Measurements from ENCODE around the gene TMED3.
"Not testable (repeated sequence)": the region's sequence is repeated elsewhere in the genome, so short reads cannot be mapped to it uniquely, and the experiment has no call there.

TMED3 gene

DNA sequence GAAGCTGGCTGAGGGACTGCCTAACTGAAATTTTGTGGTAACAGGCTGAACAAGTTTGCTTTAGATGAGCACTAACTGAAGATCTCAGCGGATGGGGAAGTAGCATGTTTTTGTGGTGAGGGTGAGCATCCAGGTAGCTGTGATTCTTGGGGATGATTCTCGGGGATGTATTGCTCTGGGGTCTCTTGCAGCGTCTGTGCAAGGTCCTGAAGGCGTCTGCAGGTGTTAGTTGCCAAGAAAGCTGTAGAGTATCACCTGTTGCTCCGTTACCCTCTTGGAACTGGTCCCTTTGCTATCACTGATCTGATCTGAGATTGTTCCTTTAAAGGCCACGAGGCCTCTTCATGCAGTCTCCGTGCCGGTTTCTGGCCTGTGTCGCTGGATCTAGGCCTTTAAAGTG lies 6.0 kb downstream of the TMED3 start:
- no peak for DNase-seq (ENCODE audit: low read depth)

DNA sequence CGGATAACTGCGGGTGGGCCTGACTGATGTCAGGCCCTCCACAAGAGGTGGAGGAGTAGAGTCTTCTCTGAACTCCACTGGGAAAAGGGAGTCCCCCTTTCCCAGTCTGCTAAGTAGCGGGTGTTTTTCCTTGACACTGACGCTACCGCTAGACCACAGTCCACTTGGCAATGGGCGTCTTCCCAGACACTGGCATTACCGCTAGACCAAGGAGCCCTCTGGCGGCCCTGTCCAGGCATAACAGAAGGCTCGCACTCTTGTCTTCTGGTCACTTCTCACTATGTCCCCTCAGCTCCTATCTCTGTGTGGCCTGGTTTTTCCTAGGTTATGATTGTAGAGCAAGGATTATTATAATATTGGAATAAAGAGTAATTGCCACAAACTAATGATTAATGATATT lies 9.1 kb downstream of the TMED3 start:
- not testable (repeated sequence) for DNase-seq (ENCODE audit: low read depth)

GRCh38 chr15:79321876-79322275 lies 11.0 kb downstream of the TMED3 start:
- no peak for DNase-seq (ENCODE audit: low read depth)

DNA sequence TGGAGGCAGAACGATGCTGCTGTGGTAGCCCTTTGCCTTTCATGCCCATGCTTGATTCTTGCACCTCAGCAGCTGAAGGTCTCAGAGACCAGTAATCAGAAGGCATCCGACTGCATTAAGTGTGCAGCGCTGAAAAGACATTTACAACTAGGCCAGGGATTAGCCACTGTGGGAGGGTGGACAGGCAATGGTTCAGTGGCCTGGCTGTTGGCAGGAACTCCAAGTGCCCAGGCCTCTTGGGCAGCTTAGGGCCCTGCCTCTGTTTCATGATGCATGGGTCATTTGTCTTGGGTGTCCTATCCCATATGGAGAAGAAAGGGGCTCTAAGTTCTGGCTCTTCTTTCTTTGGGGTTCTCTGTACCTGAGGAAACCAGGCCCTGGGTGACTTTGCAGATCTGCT lies 11.4 kb downstream of the TMED3 start:
- DNase-seq (ENCODE audit: low read depth) = no peak

DNA sequence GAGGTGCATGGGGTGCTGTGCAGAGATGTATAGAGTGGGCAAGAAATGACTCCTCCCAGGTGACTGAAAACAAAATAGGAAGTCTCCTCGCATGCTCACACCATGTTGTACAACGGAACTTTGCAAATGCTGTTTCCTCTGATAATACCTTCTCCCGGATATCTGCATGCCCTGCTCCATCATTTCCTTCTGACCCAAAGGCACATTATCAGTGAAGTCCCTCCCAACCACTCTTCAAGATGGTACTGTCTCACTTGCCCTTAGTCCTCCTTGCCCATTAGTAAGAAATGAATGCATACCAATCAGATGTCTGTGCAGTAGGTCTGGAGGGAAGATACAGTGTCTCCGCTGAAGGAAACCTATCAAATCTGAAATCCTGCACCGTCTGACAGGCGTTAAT lies 12.0 kb downstream of the TMED3 start:
- DNase-seq (ENCODE audit: low read depth) = no peak

DNA sequence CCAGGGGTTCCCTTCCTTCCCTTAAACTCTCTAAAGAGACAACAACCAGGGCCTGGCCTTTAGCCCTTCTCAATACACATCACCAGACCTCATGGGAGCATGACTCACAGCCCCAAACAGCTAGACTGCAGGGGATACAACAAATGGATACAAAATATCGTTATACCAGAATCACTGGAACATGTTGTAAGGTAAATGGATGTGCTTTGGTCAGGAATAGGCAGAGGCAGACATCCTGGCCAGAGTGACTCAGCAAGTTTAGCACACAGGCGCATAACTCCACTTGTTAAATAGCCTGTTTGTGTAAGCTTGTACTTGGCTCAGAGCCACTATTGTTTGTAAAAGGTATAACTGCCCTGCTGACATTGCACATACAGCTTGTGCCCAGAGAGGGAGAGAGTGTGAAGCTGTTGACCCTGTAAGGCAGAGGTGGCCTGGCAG lies 18.3 kb downstream of the TMED3 start:
- no peak for DNase-seq (ENCODE audit: low read depth)

DNA sequence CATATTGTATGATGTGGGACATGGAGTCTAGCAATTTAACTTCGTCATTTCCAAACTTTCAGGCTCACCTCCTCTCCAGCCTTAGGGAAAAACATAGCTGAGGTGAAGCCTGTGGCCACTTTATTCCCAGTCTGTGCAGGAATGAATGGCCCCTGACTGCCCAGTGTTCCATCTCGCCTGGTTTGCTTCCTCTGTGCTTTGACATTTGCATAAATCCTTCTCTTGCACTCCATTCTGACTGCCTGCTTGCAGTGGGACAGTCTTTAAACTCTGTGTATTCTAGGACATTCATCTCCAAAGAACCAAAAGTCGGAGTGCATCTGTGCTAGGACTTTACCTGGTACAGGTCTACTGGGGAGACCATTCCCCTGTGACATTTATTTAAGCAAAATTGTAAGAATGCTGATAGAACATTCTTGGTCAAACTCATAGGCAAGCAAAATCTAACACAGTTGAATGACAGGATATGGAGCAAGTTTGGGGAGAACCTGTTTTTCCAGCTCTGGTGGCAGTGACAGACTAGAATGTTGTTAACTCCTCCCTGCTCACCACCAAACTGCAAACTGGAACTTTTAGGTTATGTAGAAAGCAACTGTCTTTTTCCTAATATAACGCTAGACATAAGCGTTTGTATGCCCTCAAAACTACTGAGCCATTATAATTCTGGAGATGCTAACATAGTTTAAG lies 22.1 kb downstream of the TMED3 start:
- DNase-seq (ENCODE audit: low read depth) = no peak

- no peak for DNase-seq (ENCODE audit: low read depth)
These were observed 26.7 kb downstream of the TMED3 start for GRCh38 chr15:79337591-79337990.

DNA sequence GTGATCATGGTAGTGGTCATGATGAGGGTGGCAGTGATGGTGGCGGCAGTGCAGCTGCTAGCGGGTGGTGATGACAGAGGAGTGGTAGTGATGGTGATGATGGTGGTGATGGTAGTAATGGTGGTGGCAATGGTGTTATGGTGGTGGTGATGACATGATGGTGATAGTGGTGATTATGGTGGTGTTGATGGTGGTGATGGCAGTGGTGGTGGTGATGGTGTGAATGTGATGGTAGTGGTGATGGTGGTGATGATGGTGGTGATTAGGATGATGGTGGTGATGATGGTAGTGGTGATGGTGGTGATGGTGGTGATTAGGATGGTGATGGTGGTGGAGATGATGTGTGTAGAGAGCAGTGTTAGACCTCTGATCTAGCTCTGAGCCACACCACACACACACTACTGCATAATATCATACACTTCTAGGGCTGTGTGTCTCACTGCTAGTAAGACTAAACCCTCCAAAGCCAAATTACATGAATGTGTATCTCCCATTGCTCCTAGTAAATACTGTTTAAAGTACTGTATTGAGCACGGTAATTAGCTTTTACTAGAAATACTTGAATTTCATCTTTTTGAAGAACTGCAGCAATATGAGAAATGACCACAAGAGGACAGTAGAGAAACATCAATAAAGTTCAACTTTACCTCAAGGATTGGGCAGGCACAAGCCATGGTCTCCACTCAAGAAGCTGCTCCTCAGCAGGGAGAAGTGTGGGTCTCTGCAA lies 28.8 kb downstream of the TMED3 start:
- DNase-seq (ENCODE audit: low read depth) = no peak

GRCh38 chr15:79340315-79340602 lies 29.3 kb downstream of the TMED3 start:
- DNase-seq (ENCODE audit: low read depth) = no peak

DNA sequence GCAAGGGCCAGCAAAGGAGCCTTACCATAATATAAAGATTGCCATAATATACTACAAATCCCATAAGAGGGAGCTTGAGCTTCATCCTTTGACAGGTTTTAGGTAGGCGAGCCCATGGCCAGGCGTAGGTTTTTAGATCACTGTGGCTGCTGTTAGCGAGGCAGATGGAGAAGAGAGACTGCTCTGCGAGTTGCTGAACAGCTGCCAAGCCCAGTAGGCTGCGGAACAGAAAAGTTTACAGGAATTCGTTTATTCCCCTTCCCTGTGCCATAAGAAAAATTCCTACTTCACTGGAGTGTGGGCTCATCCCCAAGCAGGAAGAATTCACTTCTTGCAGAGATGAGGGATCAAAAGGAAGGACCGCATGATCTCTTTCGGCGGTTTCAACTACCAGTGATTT lies 30.5 kb downstream of the TMED3 start:
- DNase-seq (ENCODE audit: low read depth) = no peak

DNA sequence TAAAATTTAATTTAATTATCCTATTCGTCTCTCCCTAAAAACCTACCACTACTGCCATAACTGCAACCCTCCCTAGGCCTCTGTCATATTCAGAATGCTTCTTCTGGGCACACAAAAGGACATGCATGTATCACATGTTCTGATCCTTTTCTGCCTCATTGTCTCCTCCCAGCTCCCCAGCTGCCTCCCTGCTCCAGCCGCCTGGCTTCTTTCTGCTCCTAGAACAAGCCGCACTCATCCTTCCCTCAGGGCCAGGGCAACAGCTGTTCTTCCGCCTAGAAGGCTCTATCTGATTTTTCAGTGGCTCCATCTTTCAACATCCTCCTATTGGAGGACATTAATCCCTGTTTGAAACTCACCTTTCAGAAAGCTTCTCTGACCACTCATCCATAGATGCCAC lies 38.6 kb downstream of the TMED3 start:
- DNase-seq (ENCODE audit: low read depth) = no peak

- no peak for DNase-seq (ENCODE audit: low read depth)
These were observed 41.3 kb downstream of the TMED3 start for GRCh38 chr15:79352206-79352605.

- DNase-seq (ENCODE audit: low read depth) = no peak
These were observed 46.7 kb downstream of the TMED3 start for GRCh38 chr15:79357566-79357965.

- DNase-seq (ENCODE audit: low read depth) = no peak
These were observed 47.2 kb downstream of the TMED3 start for GRCh38 chr15:79358069-79358468.

- DNase-seq (ENCODE audit: low read depth) = no peak
These were observed 53.8 kb downstream of the TMED3 start for GRCh38 chr15:79364571-79365240.

DNA sequence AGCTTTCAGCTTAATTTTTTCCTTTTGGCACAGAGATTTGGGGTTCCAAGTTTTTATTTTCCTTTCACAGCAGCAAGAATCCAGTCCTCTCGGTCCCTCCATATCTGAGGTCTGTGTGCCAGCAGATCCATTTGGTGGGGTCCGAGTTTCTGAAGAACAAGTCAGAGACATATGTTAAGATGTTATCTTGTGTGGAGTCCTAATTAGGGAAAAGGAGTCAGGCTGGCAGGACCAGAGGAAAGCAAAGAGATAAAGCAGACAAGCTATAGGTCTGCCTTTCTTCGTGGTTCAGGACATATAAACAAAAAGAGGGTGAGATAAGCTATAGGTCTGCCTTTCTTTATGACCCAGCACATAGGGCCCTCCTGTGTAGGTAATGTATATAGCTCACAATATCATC lies 54.9 kb downstream of the TMED3 start:
- DNase-seq (ENCODE audit: low read depth) = no peak

GRCh38 chr15:79366691-79367090 lies 55.8 kb downstream of the TMED3 start:
- DNase-seq (ENCODE audit: low read depth) = no peak

GRCh38 chr15:79370716-79371115 lies 59.8 kb downstream of the TMED3 start:
- no peak for DNase-seq (ENCODE audit: low read depth)

DNA sequence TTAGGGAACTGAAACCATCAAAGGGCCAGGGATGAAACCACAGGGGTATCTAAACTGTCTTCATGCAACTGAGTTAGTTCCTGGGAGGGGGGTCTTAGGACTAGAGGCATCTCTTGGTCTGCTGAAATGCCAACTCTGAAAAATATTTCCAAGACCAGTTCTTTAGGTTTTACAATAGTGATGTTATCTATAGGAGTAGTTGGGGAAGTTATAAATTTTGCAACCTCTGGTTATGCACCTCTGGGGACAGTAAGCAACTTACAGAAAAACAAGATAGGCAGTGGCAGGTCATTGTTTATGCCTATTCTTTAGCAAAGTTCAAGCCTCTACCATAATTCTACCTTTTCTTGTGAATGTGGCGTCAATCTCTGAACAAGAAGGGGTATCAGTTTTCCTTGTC lies 60.7 kb downstream of the TMED3 start:
- DNase-seq (ENCODE audit: low read depth) = no peak

DNA sequence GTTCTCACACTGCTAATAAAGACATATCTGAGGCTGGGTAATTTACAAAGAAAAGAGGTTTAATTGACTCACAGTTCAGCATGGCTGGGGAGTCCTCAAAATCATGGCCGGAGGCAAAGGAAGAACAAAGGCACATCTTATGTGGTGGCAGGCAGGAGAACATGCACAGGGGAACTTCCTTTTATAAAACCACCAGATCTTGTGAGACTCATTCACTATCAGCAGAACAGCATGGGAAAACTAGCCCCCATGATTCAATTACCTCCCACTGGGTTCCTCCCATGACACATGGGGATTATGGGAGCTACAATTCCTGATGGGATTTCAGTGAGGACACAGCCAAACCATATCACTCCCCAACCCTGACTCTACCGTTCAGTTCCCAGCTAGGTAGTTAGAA lies 61.5 kb downstream of the TMED3 start:
- DNase-seq (ENCODE audit: low read depth) = no peak
